Germinal center (tissue), 1 donor: ENCODE measurements around the gene PFDN5.
A peak's percentile ranks its signal among the peaks of the same experiment; 100 is the strongest.
"Not testable (repeated sequence)": the region's sequence is repeated elsewhere in the genome, so short reads cannot be mapped to it uniquely, and the experiment has no call there.

Experiments
- DNase-seq: peaks from one replicate; pipeline ENCODE4 v3.0.0; 2012; ENCODE audit warnings: mixed read lengths, low spot score

PFDN5 gene

DNA sequence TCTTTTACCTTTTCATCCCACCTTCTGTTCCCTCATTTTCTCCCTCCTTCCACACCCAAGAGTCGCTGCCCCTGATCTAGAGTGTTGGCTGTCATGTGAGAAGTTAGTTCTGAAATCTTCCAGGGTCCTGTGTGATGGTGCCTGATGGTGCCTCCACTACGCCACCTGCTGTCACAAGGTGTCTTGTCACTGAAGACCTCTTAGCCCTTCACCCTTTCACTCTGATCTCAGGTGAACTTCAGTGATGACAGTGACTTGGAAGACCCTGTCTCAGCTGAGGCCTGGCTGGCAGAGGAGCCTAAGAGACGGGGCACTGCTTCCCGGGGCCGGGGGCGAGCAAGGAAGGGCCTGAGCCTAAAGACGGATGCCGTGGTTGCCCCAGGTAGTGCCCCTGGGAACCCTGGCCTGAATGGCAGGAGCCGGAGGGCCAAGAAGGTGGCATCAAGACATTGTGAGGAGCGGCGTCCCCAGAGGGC lies 7.6 kb upstream of the PFDN5 start:
- DNase-seq = peak; percentile 74

DNA sequence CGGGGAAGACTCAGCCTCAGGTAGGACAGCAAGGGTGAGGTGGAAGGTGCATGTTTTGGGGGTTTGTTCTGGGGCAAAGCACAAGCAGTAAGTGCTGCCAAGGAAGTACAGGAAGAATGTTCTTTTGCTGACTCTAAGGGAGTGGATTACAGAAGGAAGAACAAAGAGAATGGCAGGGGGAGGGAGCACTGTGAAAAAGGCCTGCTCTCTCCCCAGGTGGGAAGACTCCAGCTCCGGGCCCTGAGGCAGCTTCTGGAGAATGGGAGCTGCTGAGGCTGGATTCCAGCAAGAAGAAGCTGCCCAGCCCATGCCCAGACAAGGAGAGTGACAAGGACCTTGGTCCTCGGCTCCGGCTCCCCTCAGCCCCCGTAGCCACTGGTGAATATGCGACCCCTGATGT lies 7.0 kb upstream of the PFDN5 start:
- no peak for DNase-seq

DNA sequence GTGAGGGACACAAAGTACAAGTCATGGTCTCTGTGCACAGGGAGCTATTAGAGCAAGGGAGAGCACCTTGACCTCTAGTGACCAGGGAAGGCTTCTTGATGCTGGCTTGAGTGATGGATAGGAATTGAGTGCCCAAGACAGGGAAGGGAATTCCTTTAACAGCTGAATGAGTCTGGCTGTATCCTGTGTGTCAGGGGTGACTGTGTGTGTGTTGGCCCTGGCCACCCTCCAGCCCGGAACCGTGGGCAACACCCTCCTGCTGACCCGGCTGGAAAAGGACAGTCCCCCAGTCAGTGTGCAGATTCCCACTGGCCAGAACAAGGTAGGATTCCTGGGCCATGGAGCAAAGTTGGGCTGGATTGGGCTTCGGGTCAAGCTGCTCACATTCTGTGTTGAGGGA lies 5.5 kb upstream of the PFDN5 start:
- no peak for DNase-seq

DNA sequence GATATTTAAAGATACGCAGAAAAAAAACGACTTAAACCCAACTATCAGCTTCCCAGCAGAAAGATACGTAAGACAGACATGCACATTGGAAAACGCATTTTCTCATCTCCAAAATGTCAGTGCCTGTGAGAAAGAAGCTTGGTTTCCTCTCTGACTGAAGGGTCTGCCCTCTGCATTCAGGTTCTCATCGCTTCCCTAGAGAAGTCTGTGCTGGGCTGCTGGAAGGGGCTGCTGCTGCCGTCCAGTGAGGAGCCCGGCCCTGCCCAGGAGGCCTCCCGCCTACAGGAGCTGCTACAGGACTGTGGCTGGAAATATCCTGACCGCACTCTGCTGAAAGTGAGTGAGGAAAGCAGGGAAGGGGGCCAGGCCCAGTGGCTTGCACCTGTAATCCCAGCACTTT lies 4.7 kb upstream of the PFDN5 start:
- DNase-seq = no peak

DNA sequence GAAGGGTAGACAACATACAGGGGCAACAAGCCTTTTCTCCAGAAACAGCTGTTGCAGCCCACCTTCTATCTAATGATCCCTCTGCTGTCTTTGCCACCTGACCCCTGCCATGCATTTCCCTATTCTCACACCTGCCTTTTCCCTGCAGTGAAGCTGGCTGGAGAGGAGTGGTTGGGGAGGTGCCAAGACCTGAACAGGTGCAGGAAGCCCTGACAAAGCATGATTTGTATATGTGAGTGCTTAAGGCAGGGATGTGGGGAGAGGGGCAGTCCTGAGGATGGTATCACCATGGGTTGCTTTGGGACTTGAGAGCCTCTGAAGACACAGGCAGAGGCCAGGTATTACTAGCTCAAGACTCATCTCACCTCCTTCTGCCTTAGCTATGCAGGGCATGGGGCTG lies 2.9 kb upstream of the PFDN5 start:
- no peak for DNase-seq

DNA sequence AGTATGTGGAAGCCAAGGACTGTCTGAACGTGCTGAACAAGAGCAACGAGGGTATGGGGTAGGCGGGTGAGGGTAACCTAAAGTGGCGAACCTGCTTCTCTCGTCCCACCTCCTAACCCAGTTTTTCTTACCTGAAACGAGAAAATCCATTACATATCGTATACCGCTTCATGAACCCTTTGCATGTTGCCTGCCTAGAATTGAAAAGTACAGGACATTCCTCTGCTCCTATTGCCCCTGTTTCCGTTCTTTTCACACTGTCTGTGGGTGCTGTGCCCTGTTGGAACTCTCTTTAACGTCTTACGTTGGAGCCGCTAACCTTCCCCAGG lies 513 bp downstream of the PFDN5 start:
- no peak for DNase-seq

DNA sequence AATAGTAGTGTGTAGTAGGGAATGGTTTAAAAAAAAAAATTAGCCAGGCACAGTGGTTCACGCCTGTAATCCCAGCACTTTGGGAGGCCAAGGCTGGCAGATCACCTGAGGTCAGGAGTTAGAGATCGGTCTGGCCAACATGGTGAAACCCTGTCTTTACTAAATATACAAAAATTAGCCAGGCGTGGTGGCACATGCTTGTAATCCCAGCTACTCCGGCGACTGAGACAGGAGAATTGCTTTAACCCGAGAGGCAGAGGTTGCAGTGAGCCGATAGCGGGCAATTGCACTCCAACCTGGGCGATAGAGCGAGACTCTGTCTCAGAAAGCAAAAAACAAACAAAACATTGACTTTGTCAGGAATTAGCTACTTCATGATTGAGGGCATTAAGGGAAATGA lies 1.8 kb downstream of the PFDN5 start:
- not testable (repeated sequence) for DNase-seq

DNA sequence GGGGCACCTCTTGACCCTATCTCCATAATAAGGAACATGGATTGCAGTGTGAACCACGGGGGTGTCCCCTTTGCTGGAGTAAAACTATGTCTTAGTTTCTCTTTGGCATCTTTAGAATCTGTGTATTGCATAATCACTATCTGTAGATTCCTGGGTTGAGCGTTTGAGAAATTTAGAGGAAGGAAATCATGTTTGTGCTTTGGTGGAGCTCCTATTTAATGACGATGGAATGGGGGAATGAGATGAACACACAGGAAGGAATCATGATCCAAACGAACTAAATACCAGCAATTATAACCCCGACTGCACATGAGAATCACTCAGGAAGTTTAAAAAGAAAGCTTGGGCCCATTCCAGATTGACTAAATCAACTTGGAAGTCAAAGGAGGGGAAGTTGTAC lies 2.8 kb downstream of the PFDN5 start:
- no peak for DNase-seq

DNA sequence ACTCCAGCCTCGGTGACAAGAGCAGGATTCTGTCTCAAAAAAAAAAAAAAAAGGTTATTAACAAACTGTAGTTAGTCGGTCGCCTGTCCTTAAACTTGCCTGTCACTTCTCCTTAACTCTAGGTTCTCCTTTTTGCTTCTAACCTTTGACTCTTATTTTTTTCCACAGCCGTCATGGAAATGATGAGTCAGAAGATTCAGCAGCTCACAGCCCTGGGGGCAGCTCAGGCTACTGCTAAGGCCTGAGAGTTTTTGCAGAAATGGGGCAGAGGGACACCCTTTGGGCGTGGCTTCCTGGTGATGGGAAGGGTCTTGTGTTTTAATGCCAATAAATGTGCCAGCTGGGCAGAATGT lies 3.7 kb downstream of the PFDN5 start:
- DNase-seq = peak; percentile 28

DNA sequence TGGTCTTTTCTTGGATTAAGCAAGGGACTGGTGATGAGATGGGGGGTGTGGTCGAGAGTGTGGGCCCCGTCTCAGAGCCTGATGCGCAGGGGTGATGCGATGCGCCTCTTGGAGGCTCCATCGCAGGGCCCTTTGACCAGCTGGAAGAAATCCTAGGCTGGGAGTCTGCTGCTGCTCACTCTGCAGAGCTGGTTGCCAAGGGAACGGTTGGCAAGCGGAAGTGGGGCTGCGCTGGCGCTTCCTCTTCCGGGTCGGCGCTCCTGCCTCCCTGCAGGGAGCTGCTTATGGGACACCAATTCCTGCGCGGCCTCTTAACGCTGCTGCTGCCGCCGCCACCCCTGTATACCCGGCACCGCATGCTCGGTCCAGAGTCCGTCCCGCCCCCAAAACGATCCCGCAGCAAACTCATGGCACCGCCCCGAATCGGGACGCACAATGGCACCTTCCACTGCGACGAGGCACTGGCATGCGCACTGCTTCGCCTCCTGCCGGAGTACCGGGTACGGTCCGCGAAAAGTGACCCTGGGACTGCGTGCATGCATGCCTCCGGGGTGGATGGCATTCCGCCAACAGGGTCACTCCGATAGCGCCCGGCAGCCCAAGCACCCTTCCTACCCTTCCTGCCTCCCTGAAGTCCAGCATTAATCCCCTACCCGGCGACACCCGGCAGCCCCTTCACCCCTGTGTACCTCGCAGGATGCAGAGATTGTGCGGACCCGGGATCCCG lies 4.3 kb downstream of the PFDN5 start, which contains the start of gene MYG1:
MYG1 (plus strand) TSS at position 242 of the 727 bp plus-strand sequence; CDS start at position 285, 43 bp downstream.
- peak; percentile 80 for DNase-seq

DNA sequence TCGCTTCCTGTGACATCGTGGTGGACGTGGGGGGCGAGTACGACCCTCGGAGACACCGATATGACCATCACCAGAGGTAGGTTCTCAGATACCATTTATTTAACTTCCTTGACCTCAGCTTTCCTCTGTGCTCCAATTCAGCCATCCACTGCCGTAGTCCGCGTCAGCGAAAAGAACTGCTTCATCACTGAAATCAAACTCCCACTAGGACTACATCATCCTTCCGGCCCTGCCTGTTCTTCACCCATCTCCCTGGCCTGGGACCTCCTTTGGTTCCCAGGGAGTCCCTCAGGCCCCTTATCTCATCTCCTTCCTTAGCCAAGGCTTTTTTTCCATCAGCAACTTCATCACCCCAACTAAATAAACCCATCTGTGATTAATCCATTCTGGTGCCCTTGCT lies 4.8 kb downstream of the PFDN5 start:
- DNase-seq = no peak

DNA sequence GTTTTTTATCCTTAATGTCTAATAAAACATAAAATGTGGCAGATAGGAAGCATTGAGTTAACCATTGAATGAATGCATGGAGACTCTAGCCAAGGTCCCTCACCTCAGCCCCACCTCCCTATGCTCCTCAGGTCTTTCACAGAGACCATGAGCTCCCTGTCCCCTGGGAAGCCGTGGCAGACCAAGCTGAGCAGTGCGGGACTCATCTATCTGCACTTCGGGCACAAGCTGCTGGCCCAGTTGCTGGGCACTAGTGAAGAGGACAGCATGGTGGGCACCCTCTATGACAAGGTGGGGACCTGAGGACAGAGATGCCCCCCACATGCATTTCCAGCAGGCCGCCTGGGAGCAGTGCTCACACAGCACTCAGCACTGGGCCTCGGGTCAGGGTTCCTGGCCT lies 7.6 kb downstream of the PFDN5 start:
- DNase-seq = no peak

DNA sequence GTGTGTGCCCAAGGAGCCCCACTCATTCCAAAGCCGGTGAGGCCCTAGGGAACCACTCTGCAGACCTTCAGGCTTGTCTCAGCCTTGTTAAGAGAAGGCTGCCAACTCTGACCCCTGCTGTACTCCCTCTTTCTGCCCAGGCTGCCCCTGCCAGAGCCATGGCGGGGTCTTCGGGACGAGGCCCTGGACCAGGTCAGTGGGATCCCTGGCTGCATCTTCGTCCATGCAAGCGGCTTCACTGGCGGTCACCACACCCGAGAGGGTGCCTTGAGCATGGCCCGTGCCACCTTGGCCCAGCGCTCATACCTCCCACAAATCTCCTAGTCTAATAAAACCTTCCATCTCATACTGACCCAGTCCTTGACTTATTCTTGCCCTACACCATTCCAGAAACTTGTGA lies 11.5 kb downstream of the PFDN5 start:
- no peak for DNase-seq

DNA sequence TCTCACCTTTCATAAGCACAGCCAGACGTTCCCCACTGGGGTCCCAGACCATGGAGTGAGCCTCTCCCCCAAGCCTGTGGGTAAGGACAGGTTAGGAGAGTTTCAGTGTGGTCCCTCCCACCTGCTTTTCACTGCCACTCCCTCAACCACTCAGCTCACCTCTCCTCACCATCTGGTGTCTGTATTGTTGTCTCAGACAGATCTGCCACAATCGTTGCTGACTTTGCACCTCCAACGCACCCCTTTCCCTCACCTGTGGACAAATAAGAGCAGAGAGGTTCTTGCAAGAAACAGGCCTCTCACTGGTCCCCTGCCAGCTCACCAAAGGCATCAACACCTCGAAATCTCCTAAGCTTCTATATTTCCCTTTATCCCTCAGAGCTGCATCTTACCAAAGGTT lies 12.9 kb downstream of the PFDN5 start:
- no peak for DNase-seq

DNA sequence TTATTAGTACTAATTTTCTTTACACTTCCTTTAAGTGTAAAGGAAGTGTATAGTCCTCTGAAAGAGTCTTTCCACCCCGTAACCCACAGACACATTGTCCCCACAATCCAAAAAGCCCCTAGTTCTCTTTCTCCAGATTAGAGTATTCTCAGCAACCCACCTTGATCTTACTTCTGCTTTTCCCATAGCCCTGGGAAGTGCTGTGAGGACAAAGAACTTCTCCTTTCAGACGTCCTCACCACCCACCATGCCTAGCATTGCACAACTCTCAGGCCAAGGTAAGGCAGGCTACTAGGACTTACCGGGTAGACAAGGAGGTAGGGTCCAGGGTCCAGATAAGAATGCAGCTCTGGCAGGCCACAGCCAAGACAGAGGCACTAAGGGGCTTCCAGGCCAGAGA lies 18.7 kb downstream of the PFDN5 start:
- DNase-seq = no peak

DNA sequence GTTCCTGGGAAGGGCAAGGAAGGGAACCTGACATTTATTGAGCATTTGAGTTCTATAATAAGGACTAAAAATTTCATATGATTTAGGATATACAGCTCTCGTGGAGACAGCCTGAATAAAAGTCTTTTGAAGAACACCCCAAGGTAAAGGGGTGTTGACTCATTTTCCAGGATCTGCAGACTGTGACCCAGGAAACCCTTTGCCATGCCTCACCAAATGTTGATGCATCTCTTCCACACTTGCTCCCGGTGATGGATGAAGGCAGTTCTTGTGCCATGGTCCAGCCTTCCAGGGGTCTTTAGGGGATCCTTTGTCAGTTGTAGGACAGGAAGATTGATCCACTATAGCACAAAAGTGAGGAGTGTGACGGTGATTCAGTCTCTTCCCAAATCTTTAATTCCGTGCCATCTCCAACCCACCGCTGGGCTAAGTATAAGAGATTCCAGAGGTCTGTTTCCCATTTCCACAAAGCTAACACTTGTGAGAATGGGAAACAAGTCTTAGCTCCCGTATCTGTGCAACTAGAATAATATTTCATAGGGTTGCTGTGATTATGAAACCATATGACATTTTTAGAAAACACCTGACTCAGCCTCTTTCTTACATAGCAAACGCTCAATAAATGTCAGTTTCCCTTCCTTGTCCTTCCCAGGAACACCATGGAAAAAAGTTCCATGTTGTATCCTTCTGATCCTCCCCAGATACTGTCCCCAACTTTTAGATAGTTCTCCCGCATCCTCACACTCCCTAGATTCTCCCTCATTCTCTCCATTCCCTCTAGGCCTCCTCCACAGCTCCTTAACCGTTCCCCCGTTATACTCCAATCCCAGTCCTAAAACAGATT lies 25.2 kb downstream of the PFDN5 start:
- no peak for DNase-seq

DNA sequence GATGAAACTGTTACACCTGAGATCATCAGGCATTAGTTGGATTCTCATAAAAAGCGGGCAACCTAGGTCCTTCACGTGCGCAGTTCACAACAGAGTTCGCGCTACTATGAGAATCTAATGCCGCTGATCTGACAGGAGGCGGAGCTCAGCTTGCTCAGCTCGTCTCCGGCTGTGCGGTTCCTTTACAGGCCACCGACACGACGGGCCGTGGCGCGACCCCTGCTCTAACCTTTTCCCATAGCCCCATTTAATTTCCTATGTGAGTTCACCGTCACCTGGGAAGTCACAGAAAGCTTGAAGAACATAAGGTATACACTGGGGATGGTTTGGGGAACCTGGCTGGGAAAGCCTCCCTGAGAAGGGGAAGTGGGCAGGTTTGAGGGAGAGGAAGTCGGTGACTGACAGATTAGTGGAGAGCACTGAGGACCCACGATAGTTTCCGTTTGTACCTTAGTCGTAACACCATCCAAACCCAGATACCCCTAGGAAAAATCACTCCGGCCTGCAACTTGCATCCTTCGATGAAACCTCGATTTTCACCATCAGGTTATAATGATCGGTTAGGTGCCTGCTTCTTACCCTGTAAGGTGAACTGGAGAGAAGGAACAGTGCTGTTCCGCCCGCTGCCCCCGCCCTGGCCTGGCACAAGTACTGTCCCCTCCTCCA lies 28.9 kb downstream of the PFDN5 start:
- DNase-seq = peak; percentile 83

DNA sequence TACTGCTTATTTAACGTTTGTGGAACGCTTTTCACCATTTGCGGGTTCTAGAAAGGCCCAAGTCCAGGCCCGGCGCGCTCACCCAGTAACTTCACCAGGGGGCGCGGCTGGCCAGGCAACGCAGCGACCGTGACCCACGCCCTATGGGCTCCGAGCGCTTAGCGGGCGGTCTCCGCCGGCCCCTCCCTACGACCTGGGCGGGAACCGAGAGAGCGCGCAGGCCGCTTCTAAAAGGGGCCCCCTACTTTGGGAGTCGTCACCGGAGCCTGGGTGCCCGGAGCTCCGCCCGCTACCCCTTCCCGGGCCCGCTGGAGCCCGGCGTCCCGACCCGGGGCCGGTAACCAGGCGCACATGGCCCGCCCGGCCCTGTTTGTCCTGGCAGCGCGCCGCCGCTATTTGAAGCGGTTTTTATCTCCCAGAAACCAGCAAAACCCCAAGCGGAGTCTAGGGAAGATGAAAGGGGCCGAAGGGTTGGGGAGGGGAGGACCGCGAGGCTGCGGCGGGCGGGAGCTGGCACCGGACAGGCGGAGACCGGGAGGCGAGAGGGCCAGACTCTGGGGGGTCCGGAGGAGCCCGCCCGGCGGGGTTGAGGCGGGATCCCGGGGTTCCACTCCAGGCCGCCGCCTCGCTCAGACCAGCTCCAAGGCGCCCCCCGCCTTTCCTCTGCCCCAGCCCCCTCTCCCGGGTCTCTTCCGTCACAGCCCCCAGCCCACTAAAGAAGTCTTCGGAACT lies 29.6 kb downstream of the PFDN5 start:
- peak; percentile 89 for DNase-seq

DNA sequence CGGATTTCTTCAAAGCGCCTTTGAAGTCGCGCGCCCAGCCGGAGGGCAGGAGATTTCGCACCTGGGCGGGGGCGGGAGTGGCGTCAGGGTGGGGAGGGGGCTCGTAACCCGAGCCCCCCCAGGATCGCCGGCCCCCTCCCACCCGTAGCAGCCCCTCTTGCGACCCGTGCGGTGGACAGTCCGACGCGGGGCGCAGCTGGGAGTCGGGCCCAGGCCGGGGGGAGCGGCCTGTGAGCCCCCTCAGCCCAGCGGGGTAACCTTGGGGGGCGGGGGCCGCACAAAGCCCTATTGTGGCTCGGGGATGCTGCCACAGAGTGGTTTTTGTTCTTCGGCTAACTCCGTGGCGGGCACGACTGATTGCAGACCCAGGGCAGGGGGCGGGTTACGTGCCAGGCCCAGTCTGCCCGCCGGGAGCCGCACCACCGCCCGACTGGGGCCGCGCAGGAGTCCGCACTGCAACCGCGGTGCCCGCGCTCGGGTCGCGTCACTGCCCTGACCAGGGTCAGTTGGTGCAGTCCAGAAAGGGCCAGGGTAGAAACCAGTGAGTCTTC lies 30.2 kb downstream of the PFDN5 start:
- peak; percentile 51 for DNase-seq

DNA sequence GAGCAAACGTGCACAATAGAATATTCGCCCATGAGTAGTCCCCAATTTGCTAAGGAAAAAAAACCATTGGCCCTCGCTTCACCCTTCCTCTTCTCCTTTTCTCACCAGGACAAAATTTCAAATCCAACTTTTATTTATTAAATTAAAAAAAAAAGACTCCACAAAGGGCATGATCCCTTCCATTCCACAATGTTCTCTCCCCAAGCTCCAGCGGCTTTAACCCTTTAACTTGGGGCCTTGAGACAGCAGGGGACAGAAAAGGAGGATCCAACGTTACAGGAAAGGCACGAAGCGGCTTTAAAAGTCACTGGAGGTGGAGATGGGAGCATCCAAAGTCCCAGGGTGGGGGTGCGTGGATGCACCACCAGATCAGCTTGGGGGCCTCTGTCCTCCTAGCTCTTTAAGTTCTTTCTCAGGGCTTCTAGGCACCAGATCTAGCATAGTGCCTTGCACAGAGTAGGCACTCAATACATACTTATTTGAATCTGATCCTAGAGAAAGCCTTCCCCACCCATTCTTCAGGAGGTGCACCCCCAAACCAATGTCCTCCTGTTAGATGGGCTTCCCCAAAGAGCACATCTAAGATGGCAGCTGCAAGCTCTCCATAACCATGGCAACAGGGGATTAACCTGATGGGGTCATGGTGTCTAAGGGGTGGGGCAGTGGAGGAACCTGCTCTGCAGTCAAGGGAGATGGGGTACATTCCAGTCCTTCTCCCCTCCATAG lies 31.3 kb downstream of the PFDN5 start:
- DNase-seq = no peak

DNA sequence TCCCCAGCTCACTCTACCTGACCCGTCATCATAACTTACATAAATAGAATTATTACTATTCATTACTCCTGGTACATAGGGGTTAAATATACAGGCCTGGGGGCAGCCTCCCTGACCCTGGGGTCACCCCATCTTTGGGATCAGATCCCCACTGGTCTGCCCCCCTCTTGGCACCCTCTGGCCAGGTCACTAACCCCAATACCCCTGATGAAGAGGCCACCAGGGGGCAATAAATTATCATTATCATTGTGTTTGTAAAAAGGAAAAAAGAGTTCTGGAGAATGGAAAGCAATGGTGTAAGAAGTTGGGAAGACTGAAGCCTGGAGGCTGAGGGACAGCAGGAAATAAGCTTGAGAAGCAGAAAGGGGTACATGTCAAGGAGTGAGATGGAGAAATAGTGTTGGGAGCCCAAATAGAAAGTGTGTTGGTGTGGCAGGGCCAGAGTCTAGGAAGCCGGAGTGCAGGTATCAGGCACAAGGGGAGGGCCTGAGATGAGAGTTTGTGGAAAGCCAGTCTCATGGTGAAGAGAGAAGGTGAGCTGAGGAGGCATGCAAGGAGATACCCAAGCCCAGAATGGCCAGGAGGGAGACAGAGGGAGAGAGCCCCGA lies 32.2 kb downstream of the PFDN5 start:
- no peak for DNase-seq
